ENCODE results near the gene RECK.
A peak's percentile ranks its signal among the peaks of the same experiment; 100 is the strongest.

Gene RECK

DNA sequence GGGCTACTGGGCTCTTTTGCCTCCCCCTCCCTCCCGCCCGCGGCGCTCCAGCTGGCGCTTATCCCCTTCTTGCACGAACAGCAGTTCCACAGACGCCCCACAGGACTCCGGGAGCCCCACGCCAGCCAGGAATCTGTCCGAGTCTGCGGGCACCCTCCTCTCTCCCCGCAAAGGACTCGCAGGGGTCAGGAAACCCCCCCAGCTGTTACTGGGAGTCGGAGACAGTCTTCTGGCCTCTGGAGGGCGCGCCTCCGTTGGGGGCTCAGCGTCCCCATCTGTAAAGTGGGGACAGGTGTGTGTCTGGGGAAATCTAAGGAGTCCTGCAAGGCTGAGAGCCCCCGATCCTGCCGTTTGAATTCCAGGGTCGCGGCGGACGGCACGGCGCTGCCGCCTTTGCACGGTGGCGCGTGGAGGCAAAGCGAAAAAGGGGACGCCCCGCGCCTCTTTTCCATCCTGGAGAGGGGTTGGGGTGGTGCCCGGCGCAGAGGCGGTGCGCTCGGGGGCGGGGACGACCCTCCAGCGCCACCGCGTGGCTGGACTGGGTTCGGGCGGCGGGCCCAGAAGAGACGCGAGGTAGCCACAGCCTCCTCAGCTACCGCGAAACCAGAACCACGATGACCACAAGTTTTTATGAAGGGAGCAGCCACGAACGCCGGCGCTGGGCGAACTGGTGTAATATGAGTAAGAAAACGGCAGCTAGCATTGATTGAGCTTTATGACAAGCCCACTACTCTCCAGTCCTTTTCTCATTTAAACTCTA lies 129.6 kb downstream of the RECK start:
- TF ChIP-seq, protein P1, sequence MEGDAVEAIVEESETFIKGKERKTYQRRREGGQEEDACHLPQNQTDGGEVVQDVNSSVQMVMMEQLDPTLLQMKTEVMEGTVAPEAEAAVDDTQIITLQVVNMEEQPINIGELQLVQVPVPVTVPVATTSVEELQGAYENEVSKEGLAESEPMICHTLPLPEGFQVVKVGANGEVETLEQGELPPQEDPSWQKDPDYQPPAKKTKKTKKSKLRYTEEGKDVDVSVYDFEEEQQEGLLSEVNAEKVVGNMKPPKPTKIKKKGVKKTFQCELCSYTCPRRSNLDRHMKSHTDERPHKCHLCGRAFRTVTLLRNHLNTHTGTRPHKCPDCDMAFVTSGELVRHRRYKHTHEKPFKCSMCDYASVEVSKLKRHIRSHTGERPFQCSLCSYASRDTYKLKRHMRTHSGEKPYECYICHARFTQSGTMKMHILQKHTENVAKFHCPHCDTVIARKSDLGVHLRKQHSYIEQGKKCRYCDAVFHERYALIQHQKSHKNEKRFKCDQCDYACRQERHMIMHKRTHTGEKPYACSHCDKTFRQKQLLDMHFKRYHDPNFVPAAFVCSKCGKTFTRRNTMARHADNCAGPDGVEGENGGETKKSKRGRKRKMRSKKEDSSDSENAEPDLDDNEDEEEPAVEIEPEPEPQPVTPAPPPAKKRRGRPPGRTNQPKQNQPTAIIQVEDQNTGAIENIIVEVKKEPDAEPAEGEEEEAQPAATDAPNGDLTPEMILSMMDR (IDR thresholded peaks at IDR 0.05; ENCODE audit: extremely low read depth, missing control alignments): peak; percentile 98
- peak; percentile 91 for DNase-seq (ENCODE audit: low spot score)

DNA sequence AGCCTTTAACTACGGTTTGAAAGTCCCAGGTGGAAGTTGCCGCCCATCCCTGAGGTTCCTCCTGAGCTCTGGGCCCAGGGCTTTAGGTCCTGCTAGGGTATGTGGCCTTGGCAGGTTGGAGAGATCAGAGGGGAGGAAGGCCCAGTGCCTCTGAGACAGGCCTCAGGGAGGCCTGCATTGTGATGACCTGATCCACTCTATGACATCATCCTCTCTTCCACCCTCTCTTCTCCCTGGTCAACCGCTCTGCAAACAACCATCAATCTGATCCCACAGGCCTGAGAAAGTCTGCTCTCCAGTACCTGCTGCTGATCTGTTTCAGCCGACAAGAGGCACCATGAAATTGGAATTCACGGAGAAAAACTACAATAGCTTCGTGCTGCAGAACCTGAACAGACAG lies 132.5 kb downstream of the RECK start, which contains the start of gene CCIN:
CCIN (plus strand) TSS at position 223 of the 400 bp plus-strand sequence; CDS start at position 338, 115 bp downstream.
- TF ChIP-seq, protein P1 (IDR thresholded peaks at IDR 0.05; ENCODE audit: extremely low read depth, missing control alignments): no peak
- no peak for DNase-seq (ENCODE audit: low spot score)

DNA sequence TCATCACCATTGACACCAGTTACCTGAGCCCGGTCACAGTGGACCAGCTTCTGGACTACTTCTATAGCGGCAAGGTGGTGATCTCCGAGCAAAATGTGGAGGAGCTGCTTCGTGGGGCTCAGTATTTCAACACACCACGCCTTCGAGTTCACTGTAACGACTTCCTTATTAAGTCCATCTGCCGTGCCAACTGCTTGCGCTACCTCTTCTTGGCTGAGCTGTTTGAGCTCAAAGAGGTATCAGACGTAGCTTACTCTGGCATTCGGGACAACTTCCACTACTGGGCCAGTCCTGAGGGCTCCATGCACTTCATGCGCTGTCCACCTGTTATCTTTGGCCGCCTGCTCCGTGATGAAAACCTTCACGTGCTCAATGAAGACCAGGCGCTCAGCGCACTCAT lies 133.0 kb downstream of the RECK start:
- TF ChIP-seq, protein P1 (IDR thresholded peaks at IDR 0.05; ENCODE audit: extremely low read depth, missing control alignments): no peak
- DNase-seq (ENCODE audit: low spot score): no peak

- no peak for DNase-seq (ENCODE audit: low spot score)
- TF ChIP-seq, protein P1 (IDR thresholded peaks at IDR 0.05; ENCODE audit: extremely low read depth, missing control alignments): no peak
Measured at GRCh38 chr9:36170531-36170930, 133.8 kb downstream of the RECK start.

DNA sequence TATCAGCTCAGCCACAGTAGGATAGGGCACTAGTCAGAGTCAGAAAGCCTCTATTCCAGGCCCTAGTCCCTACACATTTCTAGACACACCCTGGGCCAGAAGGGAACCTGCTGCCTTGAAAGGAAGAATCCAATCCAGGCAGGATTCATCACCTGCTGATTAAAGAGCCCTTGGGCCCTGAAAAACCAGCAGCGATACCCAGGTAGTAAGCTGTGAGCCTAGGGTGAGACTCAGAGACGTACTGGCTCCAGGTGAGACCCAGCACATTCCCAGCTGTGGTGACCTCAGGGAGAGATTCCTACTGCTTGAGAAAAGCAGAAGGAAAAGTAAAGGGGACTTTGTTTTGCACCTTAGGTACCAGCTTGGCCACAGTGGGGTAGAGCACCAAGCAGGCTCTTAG lies 137.1 kb downstream of the RECK start:
- TF ChIP-seq, protein P1 (IDR thresholded peaks at IDR 0.05; ENCODE audit: extremely low read depth, missing control alignments): no peak
- DNase-seq (ENCODE audit: low spot score): no peak

Measured in GM20000 (cell line).